OCI-LY7 (cell line): Measurements from ENCODE around the gene RAB1B.

Source experiments
- CTCF ChIP-seq: fragments of 200-600 bp; sonication (generic); conservative IDR thresholded peaks from 2 replicates; pipeline ENCODE4 v1.5.1; 2014; ENCODE audit warnings: mild to moderate bottlenecking, antibody characterized with exemption, low read length, moderate library complexity, mixed read lengths
- EZH2phosphoT487 ChIP-seq: fragments of 200-600 bp; sonication (generic); IDR thresholded peaks from 2 replicates; pipeline ENCODE4 v1.6.1; 2018; ENCODE audit warnings: low read depth, borderline replicate concordance, mild to moderate bottlenecking, mixed run types, antibody characterized with exemption, low read length, moderate library complexity, mixed read lengths

- TF ChIP-seq CTCF (no peak), EZH2phosphoT487 (no peak)
Observed at GRCh38 chr11:66275984-66276612, 7.7 kb downstream of the RAB1B start.
